Fibroblast of skin of abdomen (primary cell): ENCODE measurements around the gene PPP4R4.
"Not testable (repeated sequence)": the region's sequence is repeated elsewhere in the genome, so short reads cannot be mapped to it uniquely, and the experiment has no call there.

ENCODE experiments used
- DNase-seq: peaks from one replicate; pipeline ENCODE4 v3.0.0-alpha.2; 2013

Gene PPP4R4

GRCh38 chr14:94145902-94146527 lies 28.1 kb upstream of the PPP4R4 start:
- no peak for DNase-seq

DNA sequence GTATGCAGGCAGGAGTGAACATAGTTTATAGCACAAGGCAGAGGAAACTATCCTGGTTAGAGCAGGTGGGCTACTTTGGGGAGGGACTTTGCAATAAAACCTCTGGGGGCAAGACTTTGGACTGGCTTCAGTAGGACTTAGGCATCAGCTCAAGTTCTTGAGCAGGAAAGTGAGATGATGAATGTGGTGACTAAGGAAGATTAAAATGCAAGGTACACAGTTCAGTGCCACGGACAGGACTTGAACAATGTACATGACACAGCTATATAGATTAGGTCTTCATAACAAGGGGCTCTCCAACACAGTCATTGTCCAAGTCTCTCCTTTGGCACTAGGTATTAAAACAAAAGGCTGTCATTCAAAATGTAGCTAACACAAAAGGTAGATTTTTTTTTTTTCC lies 21.4 kb upstream of the PPP4R4 start:
- DNase-seq = no peak

GRCh38 chr14:94153750-94154342 lies 20.3 kb upstream of the PPP4R4 start:
- no peak for DNase-seq

DNA sequence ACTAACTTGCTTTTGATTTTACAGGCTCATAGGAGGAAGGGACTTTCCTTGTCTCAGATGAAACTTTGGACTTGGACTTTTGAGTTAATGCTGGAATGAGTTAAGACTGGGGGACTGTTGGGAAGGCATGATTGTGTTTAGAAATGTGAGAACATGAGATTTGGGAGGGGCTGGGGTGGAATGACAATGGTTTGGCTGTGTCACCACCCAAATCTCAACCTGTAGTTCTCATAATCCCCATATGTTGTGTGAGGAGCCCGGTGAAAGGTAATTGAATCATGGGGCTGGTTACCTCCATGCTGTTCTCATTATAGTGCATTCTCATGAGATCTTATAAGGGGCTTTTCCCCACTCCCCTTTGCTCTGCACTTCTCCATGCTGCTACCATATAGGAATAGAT lies 18.0 kb upstream of the PPP4R4 start:
- not testable (repeated sequence) for DNase-seq

DNA sequence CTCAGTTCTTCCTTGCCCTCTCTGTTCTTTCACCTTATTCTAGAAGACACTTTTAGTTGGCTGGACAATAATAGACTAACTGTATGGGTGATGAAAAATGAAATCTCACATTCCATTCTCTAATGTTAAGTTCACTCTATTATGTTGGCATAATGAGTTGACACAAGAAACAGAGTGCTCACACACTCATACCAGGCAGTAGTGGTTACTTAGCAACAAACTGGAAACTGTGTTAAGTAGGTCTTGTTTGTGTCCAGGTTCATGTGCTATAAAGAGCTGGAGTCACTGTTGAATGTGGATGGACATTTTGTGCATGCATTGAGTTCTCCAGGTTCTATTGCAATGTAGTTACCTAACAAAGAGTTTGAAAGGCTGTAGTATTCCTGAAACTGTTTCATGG lies 16.9 kb upstream of the PPP4R4 start:
- no peak for DNase-seq

- no peak for DNase-seq
These were observed 15.8 kb upstream of the PPP4R4 start for GRCh38 chr14:94158239-94158883.

GRCh38 chr14:94161058-94161457 lies 13.1 kb upstream of the PPP4R4 start:
- no peak for DNase-seq

GRCh38 chr14:94161981-94162380 lies 12.1 kb upstream of the PPP4R4 start:
- no peak for DNase-seq

DNA sequence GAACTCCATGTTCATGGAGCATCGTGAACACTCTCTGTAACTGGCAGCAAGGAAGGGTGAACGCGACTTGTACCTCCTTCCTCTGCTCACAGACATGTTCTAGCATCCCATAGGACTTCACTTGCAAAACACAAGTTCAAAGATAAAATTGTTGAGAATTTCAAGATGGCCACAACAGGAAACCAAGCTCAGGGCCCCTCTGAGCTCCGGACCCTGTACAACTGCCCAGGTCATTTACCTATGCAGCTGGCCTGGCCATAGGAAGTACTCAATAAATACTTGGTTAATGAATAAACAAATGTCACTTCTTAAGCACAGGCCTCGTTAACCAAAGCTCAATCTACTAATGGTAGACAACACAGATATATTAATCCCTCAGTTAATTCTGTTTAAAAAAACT lies 11.7 kb upstream of the PPP4R4 start:
- no peak for DNase-seq

- no peak for DNase-seq
These were observed 10.3 kb upstream of the PPP4R4 start for GRCh38 chr14:94163796-94164195.

DNA sequence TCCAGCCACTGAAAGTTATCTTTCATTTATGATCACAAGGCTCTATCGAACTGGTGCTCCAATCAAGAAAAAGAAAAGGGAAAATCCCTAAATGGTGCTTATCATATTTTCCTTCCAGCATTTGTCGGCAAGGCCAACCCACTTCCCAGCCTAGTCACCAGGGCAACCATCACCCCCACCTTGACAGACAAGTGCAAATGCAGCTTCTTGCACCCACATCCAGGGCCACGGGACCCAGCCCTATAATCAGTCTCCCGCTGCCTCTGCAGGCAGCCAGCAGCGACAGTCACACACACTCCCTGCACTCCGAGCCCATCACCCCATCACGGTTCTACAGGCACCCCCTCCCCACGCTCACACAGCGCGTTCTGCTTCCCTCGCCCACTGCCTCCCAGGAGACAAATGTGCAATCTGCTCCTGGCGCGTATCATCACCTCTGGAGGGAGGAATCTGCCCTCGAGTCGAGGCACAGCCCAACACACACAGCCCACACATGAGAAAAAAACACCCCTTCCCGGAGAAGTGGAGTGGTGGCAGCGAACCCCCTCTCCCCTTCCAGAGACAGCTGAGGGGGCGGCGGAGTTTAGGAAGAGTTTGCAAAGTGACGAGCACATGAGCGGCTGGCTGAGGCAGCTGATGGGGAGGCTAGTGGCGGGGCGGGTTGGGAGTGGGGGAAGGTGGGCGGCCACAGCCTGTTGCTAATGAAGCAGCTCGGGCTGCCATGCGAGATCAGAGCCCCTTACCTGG lies 9.3 kb upstream of the PPP4R4 start:
- no peak for DNase-seq

- no peak for DNase-seq
These were observed 8.4 kb upstream of the PPP4R4 start for GRCh38 chr14:94165744-94166143.

DNA sequence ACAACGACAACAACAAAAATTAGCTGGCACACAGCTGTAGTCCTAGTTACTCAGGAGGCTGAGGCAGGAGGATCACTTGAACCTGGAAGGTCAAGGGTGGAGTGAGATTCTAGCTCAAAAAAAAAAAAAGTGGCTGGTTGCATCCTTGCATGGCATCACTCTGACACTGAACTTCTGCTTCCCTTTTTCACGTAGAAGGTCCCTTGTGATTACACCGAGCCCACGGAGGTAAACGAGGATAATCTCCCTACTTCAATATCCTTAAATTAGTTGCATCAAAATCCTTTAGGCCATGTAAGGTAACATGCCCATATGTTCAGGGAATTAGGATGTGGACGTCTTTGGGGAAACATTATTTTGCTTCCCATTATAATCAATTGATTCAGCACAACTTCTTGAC lies 4.0 kb upstream of the PPP4R4 start:
- DNase-seq = no peak

GRCh38 chr14:94171208-94171607 lies 2.9 kb upstream of the PPP4R4 start:
- no peak for DNase-seq

DNA sequence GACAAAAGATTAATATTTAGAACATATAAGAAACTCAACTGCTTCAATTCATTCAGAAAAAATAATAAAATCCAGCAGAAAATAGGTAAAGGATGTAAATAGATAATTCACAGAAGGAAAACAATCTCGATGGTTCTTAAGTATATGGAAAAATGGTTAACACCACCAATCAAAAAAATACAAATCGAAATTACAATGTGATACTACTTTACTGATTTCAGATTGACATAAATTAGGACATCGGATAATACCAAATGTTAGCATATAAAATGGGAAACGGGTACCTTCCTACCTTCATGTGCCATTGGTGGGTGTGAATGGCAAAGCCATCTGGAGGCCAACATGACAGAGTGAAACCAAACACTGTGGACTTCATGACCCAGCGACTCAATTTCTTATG lies 1.6 kb upstream of the PPP4R4 start:
- no peak for DNase-seq

GRCh38 chr14:94173471-94173884 lies 644 bp upstream of the PPP4R4 start:
- no peak for DNase-seq

GRCh38 chr14:94174604-94175010 lies 485 bp downstream of the PPP4R4 start:
- no peak for DNase-seq

DNA sequence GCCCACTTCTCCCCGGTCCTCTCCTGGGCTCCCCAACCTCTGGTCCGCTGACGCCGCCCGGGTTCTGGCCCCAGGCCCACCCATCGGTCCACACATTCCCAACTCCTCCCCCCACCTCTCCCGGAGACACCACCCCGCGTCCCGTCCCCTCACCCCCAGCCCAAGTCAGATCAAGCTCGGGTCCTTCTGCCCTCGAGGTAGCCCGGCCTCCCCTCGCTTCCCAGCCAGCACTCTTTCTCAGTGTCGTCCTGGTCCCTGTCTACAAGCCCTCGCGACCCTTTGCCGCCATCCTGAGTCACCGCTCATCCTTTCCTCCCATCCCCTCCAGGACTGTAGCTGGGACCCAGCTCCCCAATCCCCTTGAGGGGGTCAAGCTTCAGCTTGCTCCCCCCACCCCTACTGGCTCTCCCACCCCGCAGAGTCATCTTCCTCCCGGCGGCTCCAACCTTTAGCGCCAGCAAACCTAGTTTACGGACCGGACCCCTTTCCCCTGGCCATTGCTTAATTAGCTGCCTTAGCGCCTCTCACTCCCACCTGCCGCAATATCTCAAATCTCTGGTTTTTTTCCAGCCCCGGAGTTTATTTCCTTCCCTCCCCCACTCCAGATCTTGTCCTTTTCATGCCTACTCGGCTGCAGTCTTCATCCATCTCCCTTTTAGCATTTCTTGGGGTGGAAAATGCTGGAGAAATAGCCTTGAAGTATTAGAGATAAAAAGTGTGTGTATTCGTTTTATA lies 1.1 kb downstream of the PPP4R4 start:
- no peak for DNase-seq

DNA sequence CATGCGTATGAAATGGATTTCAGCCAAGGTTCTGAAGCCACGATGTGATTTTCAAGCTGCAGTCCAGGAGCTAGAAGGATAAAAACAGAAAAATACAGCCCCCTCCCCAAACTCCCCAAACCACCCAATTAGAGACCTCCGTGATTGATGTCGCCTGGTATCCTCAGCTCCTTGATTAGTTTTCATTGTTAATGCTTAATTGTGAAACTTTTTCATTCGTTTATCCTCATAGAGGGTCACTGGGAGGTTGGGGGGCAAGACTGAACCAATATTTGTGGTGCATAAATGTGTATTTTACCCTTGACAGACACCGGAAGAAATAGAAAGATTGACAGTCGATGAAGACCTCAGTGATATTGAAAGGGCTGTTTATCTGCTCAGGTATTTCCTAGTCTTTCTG lies 1.6 kb downstream of the PPP4R4 start:
- DNase-seq = no peak

- DNase-seq = no peak
These were observed 2.7 kb downstream of the PPP4R4 start for GRCh38 chr14:94176808-94177207.

- DNase-seq = no peak
These were observed 3.7 kb downstream of the PPP4R4 start for GRCh38 chr14:94177806-94178205.

GRCh38 chr14:94179244-94179643 lies 5.1 kb downstream of the PPP4R4 start:
- no peak for DNase-seq
